MM.1S (cell line): ENCODE data around the gene GNAI3.

Source experiments
- CTCF ChIP-seq: fragments of 300-600 bp; sonication (generic); IDR thresholded peaks from 2 replicates; pipeline ENCODE4 v1.5.1; 2016; ENCODE audit warnings: antibody characterized with exemption, low read length, mixed read lengths
- EZH2 ChIP-seq: fragments of 300-600 bp; sonication (generic); optimal IDR thresholded peaks from 2 replicates; pipeline ENCODE3; 2017; ENCODE audit warnings: low read depth, mild to moderate bottlenecking, antibody characterized with exemption, low read length, mixed read lengths
- EZH2phosphoT487 ChIP-seq: fragments of 300-600 bp; sonication (generic); IDR thresholded peaks from 2 replicates; pipeline ENCODE4 v1.6.1; 2018; ENCODE audit warnings: antibody characterized with exemption, low read length

- TF ChIP-seq CTCF (no peak), EZH2 (no peak), EZH2phosphoT487 (no peak)
Observed at GRCh38 chr1:109564194-109564878, 15.9 kb downstream of the GNAI3 start.
